GM21786 (cell line): ENCODE results near the gene TIMM10.

Source experiments
- ATAC-seq: cut with Tn5 transposase; IDR thresholded peaks from one replicate; pipeline ENCODE4 v1.9.1; 2021; ENCODE audit not compliant: unreplicated experiment

Gene TIMM10

DNA sequence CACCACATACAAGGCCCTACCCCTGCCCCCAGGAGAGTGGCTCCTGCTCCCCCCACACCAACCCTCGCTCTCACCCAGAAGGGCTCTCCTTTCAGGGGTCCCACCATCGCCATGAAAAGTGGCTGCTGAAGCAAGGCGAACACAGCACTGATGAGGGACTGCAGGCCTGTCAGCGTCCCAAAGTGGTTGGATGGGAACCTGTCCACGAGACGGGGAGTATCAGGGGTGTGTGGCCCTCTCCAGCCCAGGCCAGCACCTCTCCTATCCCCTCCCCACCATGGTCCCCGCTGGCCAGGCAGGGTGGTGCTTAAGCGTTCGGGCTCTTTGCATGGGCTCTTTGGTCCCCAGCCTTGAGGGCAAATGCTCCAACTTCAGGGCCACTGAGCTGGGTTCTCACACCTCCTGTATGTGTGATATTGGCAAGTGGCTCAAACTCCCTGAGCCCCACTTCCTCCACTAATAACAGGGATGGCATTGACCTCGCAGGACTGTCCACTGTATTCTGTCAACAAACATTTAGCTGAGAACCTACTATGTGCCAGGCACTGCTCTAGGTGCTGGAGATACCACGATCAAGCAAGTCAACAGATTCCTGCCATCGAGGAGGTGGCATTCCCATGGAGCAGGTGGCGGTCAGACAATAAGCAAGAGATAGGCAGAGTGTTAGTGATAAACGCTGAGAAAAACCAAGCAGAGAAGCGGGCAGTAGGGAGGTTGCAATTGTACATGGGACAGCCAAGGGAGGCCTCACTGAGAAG, 43.4 kb downstream of the TIMM10 start:
- no peak for ATAC-seq

GRCh38 chr11:57485217-57485990, 45.1 kb downstream of the TIMM10 start:
- no peak for ATAC-seq

DNA sequence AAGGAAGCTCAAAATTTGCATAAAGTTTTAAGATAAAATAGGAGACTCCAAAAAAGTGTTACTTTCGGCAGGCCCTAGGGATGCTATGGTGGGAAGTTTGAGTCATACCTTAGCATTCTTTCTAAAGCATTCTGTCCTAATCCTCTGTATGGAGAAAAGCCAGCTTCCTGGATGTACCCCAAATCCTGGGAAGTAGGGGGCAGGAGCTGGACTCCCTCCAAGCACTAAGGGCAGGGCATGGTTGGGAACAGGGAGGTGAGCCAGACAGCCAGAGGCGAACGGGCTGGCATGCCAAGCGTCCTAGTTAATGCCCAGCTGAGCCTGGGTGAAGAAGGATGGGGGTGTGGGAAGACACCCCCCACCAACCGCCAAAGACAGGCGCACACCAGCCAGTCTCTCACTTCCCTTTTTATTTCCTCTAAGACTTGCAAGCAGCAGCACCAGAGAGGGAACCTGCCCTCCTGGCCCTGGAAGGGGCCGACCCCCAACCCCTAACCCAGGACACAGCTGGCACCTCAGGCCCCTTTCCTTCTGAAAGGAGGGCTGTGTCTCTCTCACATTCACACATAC, 46.3 kb downstream of the TIMM10 start:
- ATAC-seq = peak; percentile 71

- ATAC-seq = no peak
These were observed 47.0 kb downstream of the TIMM10 start for GRCh38 chr11:57483562-57483918.

GRCh38 chr11:57482782-57483561, 47.6 kb downstream of the TIMM10 start:
- no peak for ATAC-seq

DNA sequence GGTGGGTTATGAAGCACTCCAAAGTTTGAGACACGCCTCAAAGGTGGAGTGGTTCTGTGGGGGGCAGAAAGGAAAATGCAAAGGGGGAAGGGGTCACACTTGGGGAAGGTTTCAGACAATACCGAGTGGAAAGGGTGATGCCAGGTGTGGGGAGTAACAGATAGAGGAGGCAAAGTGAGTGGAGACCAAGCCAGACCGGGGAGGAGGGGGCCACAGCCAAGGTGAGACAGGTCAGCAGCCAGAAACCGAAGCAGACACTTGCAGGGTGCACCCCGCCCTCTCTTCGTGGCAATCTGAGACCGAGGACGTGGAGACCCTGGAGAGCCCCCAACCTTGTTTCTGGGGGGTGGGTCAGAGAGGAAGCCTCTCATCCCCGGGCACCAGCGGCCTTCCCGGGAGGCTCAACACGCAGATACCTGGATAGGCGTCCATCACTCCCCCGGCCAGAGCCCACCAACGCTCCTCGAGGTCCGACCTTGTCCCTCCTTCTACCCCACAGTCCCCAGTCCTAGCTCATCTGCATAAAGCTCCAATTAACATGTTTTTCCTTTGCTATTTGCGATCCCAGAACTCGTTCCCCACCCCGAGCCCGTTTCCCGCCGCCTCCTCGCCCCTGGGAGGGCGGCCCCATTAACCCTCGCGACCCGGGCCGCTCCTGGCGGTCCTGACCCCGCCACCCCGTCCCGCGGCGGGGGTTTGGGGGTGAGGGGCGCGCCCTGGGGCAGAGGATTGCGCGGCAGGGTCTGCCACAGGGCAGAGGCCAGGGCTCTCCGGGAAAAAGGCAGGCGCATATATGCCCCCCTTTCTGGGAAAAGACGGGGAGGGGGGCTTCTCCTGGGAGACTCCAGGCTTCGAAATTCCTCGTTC, 48.4 kb downstream of the TIMM10 start:
- ATAC-seq = no peak

- no peak for ATAC-seq
These were observed 49.2 kb downstream of the TIMM10 start for GRCh38 chr11:57481315-57481714.

DNA sequence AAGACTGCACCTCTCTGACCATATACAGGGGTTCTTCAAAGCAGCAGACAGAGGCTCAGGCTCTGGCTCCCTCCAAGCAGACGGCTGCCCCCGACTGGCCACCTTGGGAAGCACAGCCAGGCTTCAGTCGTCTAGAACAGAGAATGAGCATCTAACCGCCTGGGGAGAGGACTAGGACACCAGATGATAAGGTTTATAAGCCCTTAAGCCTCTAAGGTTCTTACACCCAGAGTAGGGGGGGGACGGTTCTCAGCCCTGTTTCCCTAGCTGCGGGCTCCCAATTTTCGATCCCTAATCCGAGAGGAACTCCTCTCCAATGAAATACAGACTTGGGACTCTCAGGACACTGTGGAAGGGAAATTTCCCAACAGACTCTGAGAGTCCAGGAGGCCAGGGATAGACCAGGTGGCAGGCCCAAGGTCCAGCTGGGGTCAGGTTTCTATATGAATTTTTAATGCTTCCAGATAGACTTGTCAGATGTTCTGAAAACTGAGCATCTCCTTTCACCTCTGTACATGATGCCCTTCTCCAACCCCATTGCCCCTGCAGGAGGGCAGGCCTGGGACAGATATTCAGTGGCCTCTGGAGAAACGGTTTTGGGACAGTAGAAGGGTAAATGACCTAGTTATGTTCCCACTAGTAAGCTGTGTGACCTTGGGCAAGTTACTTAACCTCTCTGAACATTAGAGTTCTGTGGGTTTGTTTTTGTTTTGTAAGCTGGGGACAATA, 50.0 kb downstream of the TIMM10 start:
- peak; percentile 26 for ATAC-seq

GRCh38 chr11:57479911-57480310, 50.6 kb downstream of the TIMM10 start:
- no peak for ATAC-seq

DNA sequence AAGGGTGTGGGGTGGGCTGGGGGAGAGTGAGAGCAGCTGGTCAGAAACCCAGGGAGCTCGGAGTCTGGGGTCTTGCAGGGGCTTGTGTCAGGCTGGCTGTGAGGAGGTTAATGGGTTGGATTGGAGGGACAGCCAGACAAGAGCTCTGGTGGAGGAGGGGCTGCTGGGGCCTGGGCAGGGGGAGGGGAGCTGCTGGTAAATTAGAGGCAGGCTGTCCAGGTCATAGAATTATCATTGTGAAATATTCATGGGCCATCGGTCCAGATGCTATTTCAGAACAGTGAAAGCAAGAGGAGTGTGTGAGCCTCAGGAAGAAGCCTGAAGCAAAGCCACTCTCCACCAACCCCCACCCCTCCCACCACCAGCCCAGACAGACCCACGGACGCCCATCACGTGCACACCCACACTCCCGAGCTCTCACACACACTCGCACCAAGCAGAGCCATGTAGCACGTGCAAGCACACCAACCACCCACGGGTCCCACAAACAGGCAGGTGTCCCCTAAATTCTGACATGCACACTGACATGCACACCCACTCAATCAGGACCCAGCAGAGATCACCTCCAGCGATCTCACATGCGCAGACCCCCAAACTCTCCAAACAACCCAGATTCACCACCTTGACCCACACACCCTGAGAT, 51.4 kb downstream of the TIMM10 start:
- ATAC-seq = no peak
